ENCODE data around the gene ONECUT1. TPM values are rescaled to one million over a fixed set of nuclear protein-coding genes. Genes with fewer than 3 reads are reported as not detected.

ONECUT1 gene
- total and polyA plus RNA-seq, 12 donors, result 0.06 to 0.18 TPM; not detected in 10

GRCh38 chr15:52710050-52710707 lies 80.0 kb downstream of the ONECUT1 start:
- 94 to 100% (median 97%) methylated on average over 1 of the region's 1 CpG for WGBS, 4 donors
- H3K4me3 ChIP-seq, result no peak overlapping the region
- intact Hi-C loops (cut with DNase I), result no loop called here

GRCh38 chr15:52709187-52709981 lies 80.8 kb downstream of the ONECUT1 start:
- Histone ChIP-seq H3K36me3 (replicated peaks in 1 of 2) (no peaks in the 10 kb centered on the region), H3K9me3 (replicated peaks in 1 of 3) (no peaks in the 10 kb centered on the region), H3K4me3 (no peak overlapping the region), H3K4me1 (replicated peaks in 1 of 2) (no peaks in the 10 kb centered on the region), H3K27me3 (no peaks in the 10 kb centered on the region), H3K27ac (no peak overlapping the region)
- intact Hi-C loops (cut with DNase I), result no loop called here
- TF ChIP-seq POLR2A (IDR thresholded peaks at IDR 0.05), result no peak
- TF ChIP-seq CTCF (IDR thresholded peaks at IDR 0.05), result no peak
- WGBS, 4 donors, result 84 to 92% (median 85%) methylated on average over 10 of the region's 10 CpGs
- no peak for DNase-seq

More at GRCh38 chr15:52710050-52710707, 80.0 kb downstream of the ONECUT1 start:
- TF ChIP-seq CTCF (IDR thresholded peaks at IDR 0.05) (no peak), POLR2A (IDR thresholded peaks at IDR 0.05) (no peak)
- no peak for DNase-seq
- no peaks in the 10 kb centered on the region for H3K36me3 ChIP-seq (replicated peaks in 1 of 2)
- H3K4me1 ChIP-seq (replicated peaks in 1 of 2), result no peaks in the 10 kb centered on the region
- H3K27me3 ChIP-seq, result no peaks in the 10 kb centered on the region
- no peaks in the 10 kb centered on the region for H3K9me3 ChIP-seq (replicated peaks in 1 of 3)
- H3K27ac ChIP-seq, result no peak overlapping the region

Other genes with a start within 250 kb of the ONECUT1 start
- gene ARPP19, start 221.3 kb downstream of the ONECUT1 start, total RNA-seq, result 100 to 1,000 TPM in 8 of 9 donors, 10 to 100 TPM in 1; 82.7 to 184 (median 142) TPM
- 100 to 1,000 TPM in 1 of 3 donors, 10 to 100 TPM in 2; 19.1 to 172 (median 23.7) TPM for gene ARPP19, start 221.3 kb downstream of the ONECUT1 start, polyA plus RNA-seq
- gene ATOSA, start 110.9 kb downstream of the ONECUT1 start, total RNA-seq, result 10 to 100 TPM; 26.0 to 87.3 (median 40.2) TPM
- 100 to 1,000 TPM in 1 of 3 donors, 10 to 100 TPM in 2; 62.5 to 128 (median 87.8) TPM for gene ATOSA, start 110.9 kb downstream of the ONECUT1 start, polyA plus RNA-seq